T-helper 22 cell (primary cell): ENCODE data around the gene EPB41L4A.

ENCODE experiments used
- DNase-seq: peaks from one replicate; pipeline ENCODE4 v3.0.0-alpha.2; 2020; ENCODE audit warnings: low read depth

Gene EPB41L4A

DNA sequence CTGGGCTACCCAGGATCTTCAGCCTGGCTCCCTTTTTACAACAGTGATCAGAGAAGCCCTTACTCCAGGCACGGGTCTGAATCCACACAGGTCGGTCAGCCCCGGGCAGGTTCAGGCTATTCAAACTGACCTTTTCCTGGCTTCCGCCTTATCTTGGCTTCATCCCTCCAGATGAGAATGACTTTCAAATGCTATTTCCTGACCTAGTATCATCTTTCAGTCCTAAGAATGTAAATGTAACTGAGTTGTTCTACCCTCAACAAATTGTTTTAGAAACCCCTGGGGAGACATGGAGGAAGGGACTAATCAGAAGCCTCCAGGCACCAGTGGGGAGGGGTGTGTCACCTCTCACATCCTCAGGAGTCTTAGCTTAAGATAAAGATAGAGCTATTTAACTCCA lies 213.2 kb downstream of the EPB41L4A start:
- no peak for DNase-seq

DNA sequence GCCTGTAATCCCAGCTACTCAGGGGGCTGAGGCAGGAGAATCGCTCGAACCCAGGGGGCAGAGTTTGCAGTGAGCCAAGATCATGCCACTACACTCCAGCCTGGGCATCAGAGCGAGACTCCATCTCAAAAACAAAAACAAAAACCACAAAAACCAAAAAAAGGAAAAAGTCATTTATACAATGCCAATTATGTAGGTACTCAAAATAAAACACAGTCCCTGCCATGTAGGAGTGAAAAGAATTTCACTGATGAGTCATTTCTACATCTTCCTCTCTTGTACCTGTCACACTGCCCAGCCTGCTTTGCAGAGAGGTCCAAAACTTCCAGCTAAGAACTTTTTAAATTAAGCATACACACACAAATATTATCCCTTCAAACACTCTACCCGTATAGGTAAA lies 215.8 kb downstream of the EPB41L4A start:
- no peak for DNase-seq

DNA sequence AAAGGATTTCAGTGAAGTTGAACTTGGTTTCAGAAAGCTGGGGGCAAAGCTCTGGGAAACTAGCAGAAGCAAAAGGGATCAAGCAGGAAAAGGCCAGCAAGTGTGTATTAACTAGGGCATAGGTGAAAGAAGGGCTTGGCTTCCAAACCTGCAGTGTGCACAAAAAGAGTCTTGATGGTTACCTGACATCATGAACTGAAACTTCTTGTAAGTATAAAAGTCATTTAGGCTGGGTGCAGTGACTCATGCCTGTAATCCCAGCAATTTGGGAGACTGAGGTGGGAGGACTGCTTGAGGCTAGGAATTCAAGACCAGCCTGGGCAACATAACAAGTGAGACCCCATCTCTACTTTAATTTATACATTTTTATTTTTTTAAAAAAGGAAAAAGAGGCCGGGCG lies 216.4 kb downstream of the EPB41L4A start:
- no peak for DNase-seq

DNA sequence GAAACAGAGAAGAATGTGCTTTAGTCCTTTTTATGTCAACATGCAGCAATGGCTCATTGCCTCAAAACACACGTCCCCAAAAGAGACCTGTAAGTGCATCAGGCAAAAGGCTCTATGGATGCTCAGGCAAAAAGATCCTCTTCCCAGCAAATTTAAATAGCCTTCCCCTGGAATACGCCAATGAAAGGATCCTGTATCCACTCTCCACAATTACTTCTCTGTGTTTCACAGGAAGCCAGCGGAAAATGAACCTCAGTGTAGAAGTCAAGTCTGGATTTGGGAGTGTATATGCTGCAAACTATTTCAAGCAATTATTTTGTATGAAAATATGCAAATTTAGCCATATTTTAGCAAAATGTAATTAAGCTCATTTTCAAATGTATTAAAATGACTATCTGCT lies 217.9 kb downstream of the EPB41L4A start:
- DNase-seq: no peak

DNA sequence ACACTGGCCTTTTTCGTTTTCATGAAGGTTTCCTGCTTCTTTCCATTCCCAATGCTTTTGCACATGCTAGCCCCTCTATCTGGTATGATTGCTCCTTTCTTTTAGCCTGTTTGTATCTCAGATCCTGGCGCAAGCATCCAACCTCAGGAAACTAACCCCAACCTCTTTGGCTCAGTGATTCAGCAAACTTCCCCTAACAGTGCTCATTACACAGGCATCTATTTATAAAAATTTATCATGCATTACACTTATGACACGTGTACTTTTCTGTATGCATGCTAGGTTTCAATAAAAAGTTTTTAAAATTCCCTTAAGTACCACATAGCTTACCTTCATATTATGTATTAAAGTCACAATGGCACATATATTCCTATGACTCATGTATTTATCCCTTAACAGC lies 218.9 kb downstream of the EPB41L4A start:
- no peak for DNase-seq

DNA sequence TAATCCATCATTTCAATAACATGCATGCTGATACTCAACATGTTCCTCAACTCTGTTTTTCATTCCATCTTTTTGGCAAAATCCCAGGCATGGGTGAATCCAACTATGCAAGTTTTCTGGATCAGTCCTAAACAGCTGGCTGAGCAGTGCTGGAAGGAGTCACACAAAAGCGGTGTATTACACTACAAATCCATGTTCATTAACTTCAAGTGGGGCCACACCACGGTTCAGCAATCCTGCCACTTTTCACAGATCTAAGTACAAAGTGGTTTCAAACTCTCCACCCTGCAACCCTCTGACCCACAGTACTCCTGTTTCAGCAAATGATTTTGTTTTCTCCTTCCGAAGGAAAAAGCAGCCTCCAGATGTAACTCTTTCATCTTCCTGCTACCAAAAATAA lies 222.5 kb downstream of the EPB41L4A start:
- no peak for DNase-seq

DNA sequence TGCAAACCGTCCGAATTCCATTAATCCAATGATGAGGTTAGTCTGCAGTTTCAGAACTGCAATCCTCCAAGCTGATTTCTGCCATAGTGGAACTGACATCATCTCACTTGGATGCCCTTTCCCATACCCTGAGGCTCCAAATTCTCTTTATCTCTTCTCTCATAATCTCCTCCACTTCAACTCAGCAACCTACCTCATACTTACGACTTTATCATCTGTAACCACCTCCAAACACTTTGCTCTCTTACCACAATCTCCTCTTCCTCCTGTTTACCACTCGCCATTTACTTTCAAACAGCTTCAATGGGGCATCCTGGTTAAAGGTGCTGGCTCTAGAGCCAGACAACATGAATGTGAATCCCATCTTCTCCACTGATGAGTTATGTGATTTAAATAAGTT lies 223.2 kb downstream of the EPB41L4A start:
- no peak for DNase-seq

DNA sequence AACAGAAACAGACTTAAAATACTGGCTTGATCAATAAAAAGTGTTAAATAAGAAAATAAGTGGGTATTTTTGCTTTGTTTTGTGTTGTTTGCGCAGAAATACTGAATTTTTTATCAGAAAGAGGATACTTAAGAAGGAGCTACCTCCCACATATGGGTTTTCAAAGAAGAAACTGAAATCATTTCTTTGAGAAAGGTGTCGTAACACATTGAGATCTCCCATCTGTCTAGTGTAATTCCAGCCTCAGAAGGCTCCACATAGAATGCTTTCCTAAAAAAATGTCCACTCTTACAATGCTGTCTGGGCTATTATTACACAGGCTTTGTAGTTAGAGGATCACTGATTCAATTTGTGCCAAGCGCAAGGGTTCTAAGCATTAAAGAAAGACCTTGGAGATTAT lies 226.2 kb downstream of the EPB41L4A start:
- DNase-seq: no peak

DNA sequence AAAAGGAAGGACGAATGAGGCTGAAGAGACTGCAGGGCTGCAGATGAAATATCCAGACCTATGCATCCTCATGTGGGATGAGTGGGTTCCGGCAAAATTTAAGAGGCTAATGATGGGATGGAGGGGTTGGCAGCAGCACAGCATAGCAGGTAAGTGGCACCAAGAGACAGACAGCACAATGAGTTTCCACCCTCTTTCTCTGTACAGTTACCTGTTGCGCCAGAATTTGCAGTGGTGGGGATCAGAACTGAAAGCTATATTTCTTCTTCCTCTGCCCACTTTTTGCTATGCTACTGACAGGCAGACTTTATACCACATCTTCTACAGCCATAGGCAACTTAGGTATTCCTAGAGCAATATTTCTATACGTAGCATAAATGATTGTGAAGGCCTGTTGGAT lies 227.0 kb downstream of the EPB41L4A start:
- DNase-seq: no peak

DNA sequence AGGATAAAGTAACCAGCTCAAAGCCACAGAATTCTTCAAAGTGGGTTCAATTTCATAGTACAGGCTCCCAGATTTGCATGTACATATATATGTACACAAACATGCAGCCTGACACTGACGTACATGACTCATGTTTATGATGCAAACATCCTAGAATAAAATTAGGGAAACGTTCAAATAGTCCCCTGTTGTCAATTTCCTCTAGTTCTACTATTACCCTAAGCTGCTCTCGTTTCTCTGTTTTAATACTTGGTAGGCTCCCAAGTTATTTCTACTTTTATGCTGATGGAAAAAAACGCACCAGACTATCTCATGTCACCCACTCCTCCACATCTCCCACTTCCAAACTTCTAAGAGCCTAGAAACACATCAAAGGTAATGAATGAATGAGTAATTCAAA lies 229.7 kb downstream of the EPB41L4A start:
- no peak for DNase-seq

DNA sequence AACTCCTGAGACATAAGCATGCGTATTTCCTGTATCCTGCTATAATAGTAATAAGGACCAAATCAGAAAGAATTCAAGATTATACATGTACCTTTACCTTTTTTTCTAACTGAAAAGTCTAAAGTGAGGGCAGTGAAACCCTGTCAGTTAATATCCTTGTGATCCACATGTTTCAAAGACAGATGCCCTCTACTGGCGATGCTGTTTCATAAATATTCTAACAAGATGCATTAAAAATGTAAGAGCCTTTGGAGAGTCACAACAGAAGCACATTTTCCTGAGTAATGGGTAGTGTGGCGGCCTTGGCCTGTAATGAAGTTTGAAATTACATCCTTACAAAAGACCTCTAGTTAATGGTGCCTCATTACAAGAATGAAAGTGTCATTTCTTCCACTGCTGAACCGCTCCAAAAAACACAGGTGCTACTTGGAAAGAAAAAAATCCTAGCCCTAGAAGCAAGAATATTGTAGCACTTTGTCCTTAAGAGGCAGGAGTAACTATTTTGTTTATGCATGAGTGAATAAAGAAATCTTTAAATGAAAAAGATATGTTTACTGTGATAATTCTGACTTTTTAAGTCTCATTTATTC lies 232.6 kb downstream of the EPB41L4A start:
- no peak for DNase-seq

DNA sequence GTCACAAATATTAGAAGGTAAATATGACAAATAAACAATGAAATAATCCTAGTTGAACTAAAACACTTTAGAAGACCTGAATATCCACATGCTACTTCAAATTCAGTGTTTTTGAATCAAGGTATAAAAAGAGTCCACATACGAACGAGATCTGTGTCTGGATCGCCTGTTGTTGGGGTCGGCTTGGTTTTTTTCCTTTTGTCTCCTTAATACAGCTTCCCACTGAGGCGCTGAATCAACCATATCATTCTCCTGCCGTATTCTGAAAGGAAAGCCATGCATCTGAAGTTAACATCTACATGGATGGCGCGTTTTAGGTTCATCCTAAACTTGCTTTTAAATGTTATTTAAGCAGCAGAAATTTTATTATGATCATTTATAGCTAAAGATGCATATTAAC lies 235.2 kb downstream of the EPB41L4A start:
- DNase-seq: no peak

DNA sequence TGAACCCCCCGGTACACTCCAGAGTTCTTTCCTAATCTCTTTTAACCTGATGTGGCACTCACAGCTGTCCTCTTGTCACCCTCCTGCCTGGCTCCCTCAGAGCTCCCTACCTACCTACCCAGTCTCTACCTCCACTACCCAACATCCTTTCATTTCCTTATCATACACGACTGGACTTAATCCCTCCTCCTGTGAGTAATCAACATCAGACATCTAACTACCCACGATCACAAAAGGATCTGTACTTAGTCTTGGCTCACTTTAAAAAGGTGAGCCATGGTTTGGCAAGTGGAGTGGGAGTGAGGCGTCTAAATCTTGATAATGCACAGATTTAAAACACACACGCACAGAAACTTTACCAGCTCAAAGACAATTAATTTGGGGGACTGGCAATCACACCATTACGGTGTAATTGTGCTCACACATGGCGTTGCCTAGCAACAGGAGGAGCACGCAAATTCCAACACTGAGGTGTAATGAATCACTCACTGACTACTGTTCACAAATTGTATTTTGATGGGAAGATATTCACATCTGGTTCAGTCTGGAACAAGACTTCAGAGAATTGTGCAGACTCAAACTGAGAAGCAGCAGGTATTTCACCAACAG lies 235.9 kb downstream of the EPB41L4A start:
- no peak for DNase-seq

DNA sequence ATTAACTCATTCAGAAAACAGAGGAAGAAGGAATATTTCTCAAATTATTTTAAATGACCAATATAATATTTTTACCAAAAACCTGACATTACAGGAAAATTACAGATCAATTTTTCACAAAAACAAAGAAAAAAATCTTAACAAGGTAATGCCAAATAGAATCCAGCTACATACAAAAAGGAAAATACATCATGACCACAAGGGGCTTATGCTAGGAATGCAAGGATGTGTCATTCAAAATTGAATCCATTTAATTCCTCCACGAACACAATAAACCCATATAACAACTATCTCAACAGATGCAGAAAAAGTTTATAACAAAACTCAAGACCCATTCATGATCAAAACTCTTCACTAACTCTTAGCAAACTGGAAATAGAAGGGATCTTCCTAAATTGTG lies 239.8 kb downstream of the EPB41L4A start:
- no peak for DNase-seq

DNA sequence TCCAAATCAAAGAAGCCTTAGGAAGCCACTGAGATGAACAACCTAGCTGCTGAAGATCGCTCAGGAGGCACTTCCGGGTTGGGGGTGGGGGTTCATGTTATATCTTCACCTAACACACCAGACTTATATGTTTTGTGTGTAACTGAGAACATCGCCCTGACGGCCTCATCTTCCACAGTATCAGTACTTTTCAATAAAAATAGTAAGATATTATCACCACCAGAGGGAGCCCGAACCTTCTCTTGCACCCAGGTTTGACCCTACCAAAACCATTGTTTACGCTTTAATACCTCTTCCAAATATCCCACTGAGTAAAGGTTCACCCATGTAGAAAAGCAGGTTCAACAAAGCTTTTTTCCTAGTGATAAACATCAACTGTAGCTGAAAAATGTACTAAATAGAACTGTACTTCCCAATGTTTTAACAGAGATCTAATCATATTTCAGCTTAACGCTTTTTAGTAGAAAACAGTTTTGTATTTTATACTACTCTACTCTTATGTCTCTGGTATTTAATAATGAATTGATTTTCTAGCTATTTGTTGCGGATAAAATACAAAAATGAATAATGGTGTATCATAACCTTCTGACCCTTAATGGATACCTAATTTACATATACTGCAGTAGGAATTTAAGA lies 244.0 kb downstream of the EPB41L4A start:
- DNase-seq: no peak

DNA sequence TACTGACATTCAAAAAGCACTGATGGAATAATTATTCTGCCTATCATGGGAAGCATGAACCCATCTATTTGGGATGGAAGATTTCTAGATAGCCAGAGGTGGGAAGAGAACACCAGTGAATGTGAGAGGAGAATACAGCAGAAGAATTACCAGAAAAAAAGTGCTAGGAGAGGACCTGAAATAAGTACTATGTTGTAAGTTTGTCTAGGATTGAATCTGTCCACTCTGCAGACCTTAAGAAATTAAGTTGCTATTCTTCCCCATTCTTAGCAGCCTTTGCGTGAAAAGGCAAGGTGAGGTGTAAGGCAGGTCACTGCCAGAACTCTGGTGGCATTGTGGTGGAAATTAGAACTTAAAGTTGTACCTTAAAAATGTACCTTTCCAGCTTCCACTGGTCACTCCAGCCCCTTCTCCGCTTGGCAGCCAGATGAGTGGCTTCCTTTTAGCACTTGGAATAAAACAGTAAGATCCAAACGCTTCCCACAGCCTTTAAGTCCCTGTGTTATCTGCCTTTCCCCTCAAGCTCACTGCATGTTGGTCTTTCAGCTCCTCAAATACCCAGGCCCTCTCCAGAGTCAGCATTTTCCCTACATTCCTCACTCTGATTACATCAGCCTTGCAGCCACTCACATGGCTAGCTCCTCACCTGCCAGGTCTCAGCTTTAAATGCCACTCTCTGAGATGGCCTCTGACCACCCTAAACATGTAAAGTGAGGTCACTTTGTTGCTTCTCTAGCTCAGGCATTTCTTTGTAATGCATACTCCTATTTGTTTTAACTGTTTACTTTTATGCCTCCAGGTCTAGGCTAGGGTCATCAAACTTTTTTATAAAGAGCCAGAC lies 253.0 kb downstream of the EPB41L4A start:
- no peak for DNase-seq

DNA sequence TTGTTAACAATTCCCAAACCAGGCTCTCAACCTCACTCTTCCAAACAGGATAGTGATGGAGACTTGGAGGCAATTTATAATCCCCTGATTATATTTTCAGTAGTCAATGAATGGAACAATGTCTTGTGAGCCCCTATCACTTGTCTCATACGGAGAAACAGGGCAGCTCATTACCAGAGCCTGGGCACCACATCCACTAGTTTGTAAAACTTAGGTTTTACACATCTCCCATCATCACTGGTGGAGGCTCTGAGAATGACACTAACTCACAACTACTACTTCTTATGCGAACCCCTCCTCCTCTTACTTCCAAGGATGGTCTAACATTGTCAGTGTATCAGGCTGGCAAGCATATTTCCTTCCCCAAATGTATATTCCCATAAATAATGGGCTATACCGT lies 253.7 kb downstream of the EPB41L4A start:
- DNase-seq: no peak

DNA sequence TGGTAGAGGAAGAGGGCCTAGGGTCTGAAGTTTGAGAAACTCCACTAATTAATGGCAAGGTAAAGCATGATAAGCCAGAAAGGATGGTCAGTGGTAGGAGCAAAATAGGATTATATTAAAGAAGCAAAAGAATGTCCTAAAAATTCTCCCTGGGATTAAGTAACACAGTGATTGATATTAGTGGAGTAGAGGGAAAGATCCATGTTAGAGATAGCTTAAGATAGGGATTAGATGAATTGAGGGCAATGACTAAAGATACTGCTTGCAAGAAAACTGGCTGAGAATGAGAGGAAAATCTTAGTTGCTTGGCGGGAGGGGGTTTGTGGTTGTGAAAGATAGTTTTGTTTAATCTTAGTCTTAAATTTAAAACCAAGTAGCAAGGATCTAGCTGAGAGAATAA lies 255.6 kb downstream of the EPB41L4A start:
- no peak for DNase-seq

DNA sequence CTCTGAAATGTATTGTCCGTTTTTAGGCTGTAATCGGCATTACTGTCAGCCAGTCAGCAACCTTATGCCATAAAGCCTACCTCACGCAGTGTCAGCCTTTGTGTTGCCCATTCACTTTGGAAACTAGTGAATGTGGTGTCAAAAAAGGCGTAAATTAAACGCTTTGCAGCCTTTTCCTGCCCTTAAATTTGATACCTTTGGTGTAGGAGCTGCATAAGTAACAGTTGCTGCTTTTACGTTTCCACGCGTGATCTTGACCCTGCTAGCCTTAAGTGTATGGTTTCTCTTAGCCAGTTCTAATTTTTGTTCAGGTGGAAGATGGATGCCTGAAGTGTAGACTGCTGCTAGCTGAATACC lies 257.7 kb downstream of the EPB41L4A start:
- DNase-seq: no peak

DNA sequence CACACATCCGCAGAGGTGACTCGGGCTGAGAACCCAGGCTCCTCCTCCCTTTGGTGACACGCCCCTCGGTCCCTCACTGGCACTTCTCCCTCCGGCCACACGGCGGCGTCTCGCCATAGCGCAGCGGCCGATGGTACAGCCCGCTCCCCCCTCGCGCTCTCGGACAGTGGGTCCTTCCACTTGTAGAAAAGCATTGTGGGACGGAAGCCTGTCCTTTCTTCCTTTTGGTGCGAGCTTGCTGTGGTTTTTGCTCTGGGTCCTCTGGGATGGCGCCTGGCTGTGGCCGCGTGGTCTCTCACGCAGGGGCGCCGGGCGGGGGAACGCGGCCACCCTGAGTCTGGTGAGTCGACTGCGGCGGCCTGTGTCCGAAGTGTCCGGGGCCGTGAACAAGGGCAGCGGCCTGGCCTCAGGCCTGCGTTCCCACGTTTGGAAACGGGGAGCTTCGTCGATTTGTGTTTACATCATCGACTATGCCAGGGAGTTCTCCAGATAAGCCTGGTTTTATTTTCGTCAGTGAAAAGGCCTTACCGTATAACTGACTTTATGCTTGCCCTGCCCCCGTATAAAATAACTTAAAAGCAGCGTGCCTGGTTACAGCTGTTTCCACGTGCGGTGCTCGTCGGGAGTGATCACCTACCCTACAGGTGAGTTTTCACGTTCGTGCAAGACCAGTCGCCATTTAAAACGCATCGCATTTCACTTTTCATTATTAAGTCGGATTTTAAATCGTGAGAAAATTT lies 258.3 kb downstream of the EPB41L4A start:
- DNase-seq: peak; percentile 71

DNA sequence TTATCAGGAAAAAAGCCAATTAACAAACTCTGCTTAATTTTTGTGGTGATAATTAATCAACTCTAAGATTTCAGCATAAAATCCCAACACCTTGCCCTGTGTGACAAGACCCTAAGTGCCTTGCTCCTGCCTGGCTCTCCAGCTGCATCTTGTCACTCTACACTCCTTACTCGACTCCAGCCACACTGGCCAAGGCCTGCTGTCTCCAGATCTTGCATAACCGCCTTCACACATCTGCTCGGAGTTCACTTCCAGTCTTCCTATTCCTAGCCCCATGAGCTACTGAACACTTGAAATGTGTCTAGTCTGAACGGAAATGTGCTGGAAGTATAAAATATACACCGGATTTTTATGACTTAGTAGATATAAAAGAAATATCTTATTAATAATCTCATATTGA lies 259.6 kb downstream of the EPB41L4A start:
- DNase-seq: no peak

DNA sequence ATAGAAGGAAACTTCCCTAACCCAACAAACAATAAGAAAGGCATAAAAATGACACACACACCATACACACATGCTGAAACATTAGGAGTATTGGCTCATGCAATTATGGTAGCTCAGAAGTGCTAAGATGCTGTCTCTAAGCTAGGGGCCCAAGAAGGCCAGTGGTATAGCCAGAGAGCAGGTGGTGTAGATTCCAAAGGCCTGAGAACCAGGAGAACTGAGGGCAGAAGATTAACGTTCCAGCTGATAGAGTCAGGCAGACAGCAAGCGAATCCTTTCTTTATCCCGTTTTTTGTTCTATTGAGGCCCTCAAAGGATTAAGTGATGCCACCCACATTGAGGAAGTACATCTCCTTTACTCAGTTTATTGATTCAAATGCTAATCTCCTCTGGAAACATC lies 262.9 kb downstream of the EPB41L4A start:
- no peak for DNase-seq
